Hepatocyte (in vitro differentiated cells): ENCODE data around the gene ZNF780A. TPM values are rescaled to one million over a fixed set of nuclear protein-coding genes. Genes with fewer than 3 reads are reported as not detected.

Source experiments
- DNase-seq: peaks from one replicate; pipeline ENCODE4 v3.0.0-alpha.2; 2016; ENCODE audit warnings: low spot score
- H2AFZ ChIP-seq: fragments of 200-600 bp; sonication (generic); 2 replicates; pipeline ENCODE4 v1.6.0; 2016; ENCODE audit warnings: antibody characterized with exemption, mild to moderate bottlenecking
- H3K27ac ChIP-seq: fragments of 200-600 bp; sonication (generic); 2 replicates; pipeline ENCODE4 v1.5.1; 2016; ENCODE audit warnings: mild to moderate bottlenecking
- H3K27me3 ChIP-seq: fragments of 200-600 bp; sonication (generic); 2 replicates; pipeline ENCODE4 v1.6.1; 2016
- H3K36me3 ChIP-seq: fragments of 200-600 bp; sonication (generic); replicated peaks from 2 replicates; pipeline ENCODE4 v1.5.1; 2016; ENCODE audit warnings: low read depth; ENCODE audit not compliant: insufficient read depth
- H3K4me1 ChIP-seq: fragments of 200-600 bp; sonication (generic); 2 replicates; pipeline ENCODE4 v1.5.1; 2016; ENCODE audit warnings: mild to moderate bottlenecking, moderate library complexity; ENCODE audit not compliant: insufficient read depth
- H3K4me2 ChIP-seq: fragments of 200-600 bp; sonication (generic); 2 replicates; pipeline ENCODE4 v1.6.0; 2016
- H3K4me3 ChIP-seq: fragments of 200-600 bp; sonication (generic); 2 replicates; pipeline ENCODE4 v1.5.1; 2016; ENCODE audit warnings: mild to moderate bottlenecking
- H3K79me2 ChIP-seq: fragments of 200-600 bp; sonication (generic); 2 replicates; pipeline ENCODE4 v1.6.0; 2017; ENCODE audit warnings: mild to moderate bottlenecking
- H3K9me2 ChIP-seq: fragments of 200-600 bp; sonication (generic); replicated peaks from 2 replicates; pipeline ENCODE4 v1.6.0; 2017; ENCODE audit warnings: mild to moderate bottlenecking; ENCODE audit not compliant: insufficient read depth
- H3K9me3 ChIP-seq: fragments of 200-600 bp; sonication (generic); 2 replicates; pipeline ENCODE4 v1.5.1; 2016; ENCODE audit warnings: low read depth, mild to moderate bottlenecking
- H4K20me1 ChIP-seq: fragments of 200-600 bp; sonication (generic); 2 replicates; pipeline ENCODE4 v1.6.0; 2016; ENCODE audit warnings: mild to moderate bottlenecking; ENCODE audit not compliant: insufficient read depth, poor library complexity, severe bottlenecking
- CTCF ChIP-seq: fragments of 200-600 bp; sonication (generic); IDR thresholded peaks from 2 replicates; pipeline ENCODE4 v1.5.1; 2016; ENCODE audit warnings: antibody characterized with exemption, mild to moderate bottlenecking; ENCODE audit not compliant: poor library complexity
- EZH2 ChIP-seq: fragments of 200-600 bp; sonication (generic); IDR thresholded peaks from 2 replicates; pipeline ENCODE4 v1.6.1; 2016; ENCODE audit warnings: antibody characterized with exemption, mild to moderate bottlenecking, borderline replicate concordance
- EZH2phosphoT487 ChIP-seq: fragments of 200-600 bp; sonication (generic); IDR thresholded peaks from one replicate; pipeline ENCODE4 v1.6.1; 2018; ENCODE audit warnings: antibody characterized with exemption, mild to moderate bottlenecking, low read depth, moderate library complexity; ENCODE audit not compliant: unreplicated experiment, severe bottlenecking
- WGBS: methylation state at CpG from one replicate; pipeline ENCODE4 v1.1.6; 2016; ENCODE audit warnings: low lambda C conversion rate; ENCODE audit errors: missing lambda C conversion rate; 5-methylcytosine and 5-hydroxymethylcytosine counted together
- polyA plus RNA-seq: library from polyadenylated mRNA; unstranded; fragments of >200 nt; fragmentation: Nextera tagmentation; extraction: Ambion mirVana; gene quantifications from 2 replicates; pipeline ENCODE4 v1.2.1, GENCODE V29; 2016
- total RNA-seq: library from RNA; depleted of rRNA; stranded (reverse); fragments of >200 nt; gene quantifications from 2 replicates; pipeline ENCODE4 v1.2.3, GENCODE V29; 2014

Gene ZNF780A
- total and polyA plus RNA-seq, 2 experiments from 2014 or later = 6.0 to 14.9 TPM

- H3K9me3 ChIP-seq = peaks cover 9% of the 10 kb centered on the region
- WGBS = 77% methylated on average over 1 of the region's 1 CpG
- H3K4me2 ChIP-seq = peak overlapping the region; percentile 84
- no peak for DNase-seq
- no peaks in the 10 kb centered on the region for H4K20me1 ChIP-seq
- no peaks in the 10 kb centered on the region for H3K9me2 ChIP-seq
- peak overlapping the region; percentile 45 for H3K4me3 ChIP-seq
- H3K27ac ChIP-seq = no peak overlapping the region
- no peaks in the 10 kb centered on the region for H3K4me1 ChIP-seq
- H2AFZ ChIP-seq = peak overlapping the region; percentile 92
- H3K36me3 ChIP-seq = no peaks in the 10 kb centered on the region
- H3K79me2 ChIP-seq = peaks cover 35% of the 10 kb centered on the region
- TF ChIP-seq EZH2phosphoT487 (no peak), EZH2 (no peak), CTCF (no peak)
- H3K27me3 ChIP-seq = no peaks in the 10 kb centered on the region
Observed at GRCh38 chr19:40057166-40057565, 33.6 kb downstream of the ZNF780A start.

GRCh38 chr19:40056505-40056904 is 34.2 kb downstream of the ZNF780A start:
- Histone ChIP-seq H4K20me1 (no peaks in the 10 kb centered on the region), H3K36me3 (no peaks in the 10 kb centered on the region), H3K9me3 (peaks cover 13% of the 10 kb centered on the region), H3K4me2 (peak overlapping the region; percentile 84), H3K9me2 (no peaks in the 10 kb centered on the region), H2AFZ (peak overlapping the region; percentile 92), H3K4me3 (peak overlapping the region; percentile 45), H3K27ac (peak overlapping the region; percentile 76), H3K27me3 (no peaks in the 10 kb centered on the region), H3K4me1 (no peaks in the 10 kb centered on the region), H3K79me2 (peaks cover 42% of the 10 kb centered on the region)
- WGBS = 20% methylated on average over 7 of the region's 7 CpGs
- TF ChIP-seq EZH2 (no peak), CTCF (no peak), EZH2phosphoT487 (no peak)
- no peak for DNase-seq

- H4K20me1 ChIP-seq = no peaks in the 10 kb centered on the region
Observed at GRCh38 chr19:40055832-40056504, 34.8 kb downstream of the ZNF780A start, which contains the start of gene ZNF780B. Gene ZNF780B (minus strand): TSS chr19:40056231. CDS start chr19:40050332, 5,899 bp downstream.

More at GRCh38 chr19:40055832-40056504, 34.8 kb downstream of the ZNF780A start, which contains the start of gene ZNF780B:
- Histone ChIP-seq H3K27me3 (no peaks in the 10 kb centered on the region), H3K27ac (peak within 1 kb of the TSS; percentile 76), H3K9me3 (peaks cover 18% of the 10 kb centered on the region), H2AFZ (peak within 1 kb of the TSS; percentile 92), H3K79me2 (peaks cover 47% of the 10 kb centered on the region), H3K4me1 (no peaks in the 10 kb centered on the region), H3K4me3 (peak within 1 kb of the TSS; percentile 45), H3K36me3 (no peaks in the 10 kb centered on the region), H3K9me2 (no peaks in the 10 kb centered on the region), H3K4me2 (peak within 1 kb of the TSS; percentile 84)
- no peak for TF ChIP-seq CTCF
- TF ChIP-seq EZH2phosphoT487 = no peak
- no peak for TF ChIP-seq EZH2
- 1% methylated on average over 41 of the region's 41 CpGs for WGBS
- peak; percentile 67 for DNase-seq
